HG02973 (cell line): ENCODE results near the gene ATE1.

Experiments used
- ATAC-seq: cut with Tn5 transposase; IDR thresholded peaks from one replicate; pipeline ENCODE4 v1.9.1; 2021; ENCODE audit warnings: moderate library complexity; ENCODE audit not compliant: unreplicated experiment

ATE1 gene

DNA sequence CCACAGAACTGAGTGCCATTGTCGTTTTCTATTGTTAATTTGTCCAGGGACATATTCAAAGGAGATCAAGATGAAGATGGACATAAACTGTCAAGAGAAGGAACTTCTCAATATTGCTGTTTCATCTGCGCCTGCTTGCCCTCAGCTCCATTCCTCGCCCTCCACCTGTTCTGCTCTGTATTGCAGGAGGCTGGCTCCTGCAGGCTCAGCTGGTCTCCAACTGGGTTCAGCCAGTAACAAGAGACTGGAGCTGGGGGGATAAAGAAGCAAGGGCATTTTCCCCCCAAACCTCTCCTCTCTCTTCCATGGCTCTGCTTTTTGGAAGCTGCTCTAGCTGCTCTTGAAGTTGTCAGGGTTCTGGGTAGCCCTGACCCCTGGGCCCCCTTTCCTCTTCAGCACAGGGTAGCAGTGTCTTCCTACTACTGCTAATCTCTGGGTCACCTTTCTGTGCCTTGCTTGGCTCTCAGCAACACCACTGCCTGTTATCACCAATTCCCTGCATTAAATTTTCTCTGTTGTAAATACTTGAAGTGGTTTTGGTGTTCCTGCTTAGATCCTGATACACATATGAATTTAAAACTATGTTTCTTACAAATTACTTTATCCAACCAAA is 180.6 kb downstream of the ATE1 start:
- no peak for ATAC-seq

DNA sequence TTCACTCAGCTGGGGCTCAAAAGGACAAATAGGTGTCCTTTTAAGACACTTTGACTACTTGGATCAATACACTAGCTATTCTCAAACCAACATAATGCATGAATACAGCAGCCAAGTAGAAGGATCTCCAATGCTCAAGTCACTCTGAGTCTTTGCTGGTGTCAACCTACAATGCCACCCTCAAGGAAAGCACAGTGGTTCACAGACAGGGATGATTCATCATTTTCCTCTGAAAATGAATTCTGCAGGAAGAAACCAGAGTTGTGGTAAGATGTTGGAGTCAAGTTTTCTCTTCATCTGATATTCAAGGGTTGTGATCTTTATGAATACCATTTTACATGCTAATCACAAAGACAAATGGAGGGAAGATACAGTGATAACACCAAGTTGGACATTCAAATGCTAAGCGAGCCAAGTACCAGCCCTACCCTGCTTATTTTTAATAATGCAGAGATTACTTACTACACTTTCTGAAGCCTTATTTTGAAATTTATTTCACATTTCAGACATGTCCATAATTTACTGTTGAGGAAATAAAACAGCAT is 186.5 kb downstream of the ATE1 start:
- no peak for ATAC-seq

GRCh38 chr10:121740069-121740468 is 187.8 kb downstream of the ATE1 start:
- no peak for ATAC-seq

DNA sequence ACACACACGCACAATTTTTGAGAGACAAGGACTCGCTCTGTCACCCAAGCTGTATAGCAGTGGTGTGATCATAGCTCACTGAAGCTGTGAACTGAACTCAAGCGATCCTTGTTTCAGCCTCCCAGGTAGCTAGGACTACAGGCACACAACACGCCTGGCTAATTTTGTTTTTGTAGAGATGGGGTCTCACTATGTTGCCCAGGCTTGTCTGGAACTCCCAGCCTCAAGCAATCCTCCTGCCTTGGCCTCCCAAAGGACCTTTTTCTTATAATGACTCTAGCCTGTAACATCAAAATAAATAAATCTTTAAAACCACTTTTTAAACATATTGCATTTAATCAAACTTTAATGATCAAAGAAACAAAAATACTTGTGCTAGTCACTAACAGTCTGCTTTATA is 188.7 kb downstream of the ATE1 start:
- no peak for ATAC-seq

DNA sequence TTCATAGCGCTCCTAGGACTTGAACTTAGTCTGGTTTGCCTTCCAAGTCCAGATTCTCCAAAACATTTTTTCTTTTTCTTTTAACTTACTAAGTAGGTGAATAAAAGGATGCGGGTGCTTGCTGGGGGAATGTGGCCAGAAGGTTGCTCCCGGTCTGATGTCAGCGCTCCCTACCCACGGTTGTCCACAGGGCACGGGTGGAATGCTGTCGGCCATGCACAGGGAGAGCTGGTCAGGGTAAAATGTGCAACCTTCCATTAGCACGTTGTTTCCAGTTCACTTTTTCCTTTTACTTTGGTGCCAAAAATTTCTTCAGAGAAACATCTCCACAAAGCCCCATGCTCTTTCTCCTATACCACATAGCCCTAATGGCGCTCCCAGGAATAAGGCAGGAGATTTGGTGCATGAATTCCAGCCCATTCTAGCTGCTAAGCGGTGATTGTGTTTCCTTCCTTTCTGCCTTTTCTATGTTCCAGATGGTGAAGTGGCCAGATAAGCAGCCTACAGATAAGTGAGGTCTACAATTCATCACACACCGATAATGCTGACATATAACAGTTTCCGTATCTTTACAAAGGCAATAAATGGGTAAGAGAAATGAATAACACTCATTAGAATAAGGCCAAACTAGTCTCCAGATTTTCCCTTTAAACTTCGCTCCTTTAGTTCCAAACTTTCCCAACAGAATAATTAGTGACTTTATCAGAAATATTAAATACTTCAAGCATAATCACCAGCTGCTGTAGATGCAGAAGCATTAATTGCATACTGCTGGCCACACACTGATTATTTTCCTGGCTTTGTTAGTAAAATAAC is 191.3 kb downstream of the ATE1 start:
- no peak for ATAC-seq

- no peak for ATAC-seq
These were observed 192.6 kb downstream of the ATE1 start for GRCh38 chr10:121735263-121735662.

GRCh38 chr10:121734589-121735045 is 193.2 kb downstream of the ATE1 start:
- ATAC-seq, result no peak

- ATAC-seq, result no peak
These were observed 195.0 kb downstream of the ATE1 start for GRCh38 chr10:121732656-121733445.

- no peak for ATAC-seq
These were observed 195.7 kb downstream of the ATE1 start for GRCh38 chr10:121732172-121732571.

DNA sequence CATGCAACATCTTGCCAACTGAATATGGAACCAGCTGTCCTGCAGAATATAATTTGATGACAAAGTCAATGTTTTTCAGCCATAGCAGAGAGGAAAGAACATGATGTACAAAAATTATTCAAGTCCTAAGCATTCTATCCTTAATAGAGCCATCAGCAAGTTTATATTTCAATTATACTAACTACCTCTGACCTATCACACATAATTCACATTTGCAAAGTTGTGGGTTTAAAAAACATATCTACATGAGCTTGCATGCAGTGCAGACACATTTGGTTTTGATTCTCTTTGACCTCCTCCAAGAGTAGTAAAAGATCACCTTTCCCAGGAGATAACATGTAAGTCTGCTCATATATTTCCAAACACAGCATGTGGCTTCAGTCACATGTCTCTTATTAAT is 203.5 kb downstream of the ATE1 start:
- ATAC-seq, result no peak

DNA sequence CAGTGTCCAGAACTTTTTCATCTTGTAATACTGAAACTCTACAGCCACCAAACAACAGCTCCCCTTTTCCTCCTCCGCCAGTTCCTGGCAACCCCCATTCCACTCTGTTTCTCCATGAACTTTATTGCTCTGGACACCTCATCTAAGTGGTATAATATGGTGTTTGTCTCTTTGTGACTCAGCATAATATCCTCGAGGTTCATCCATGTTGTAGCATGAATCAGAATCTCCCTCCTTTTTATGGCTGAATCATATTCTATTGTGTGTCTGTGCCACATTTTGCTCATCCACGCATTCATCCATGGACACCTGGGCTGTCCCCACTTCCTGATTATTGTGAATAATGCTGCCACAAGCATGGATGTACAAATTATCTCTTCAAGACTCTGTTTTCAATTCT is 205.2 kb downstream of the ATE1 start:
- no peak for ATAC-seq

DNA sequence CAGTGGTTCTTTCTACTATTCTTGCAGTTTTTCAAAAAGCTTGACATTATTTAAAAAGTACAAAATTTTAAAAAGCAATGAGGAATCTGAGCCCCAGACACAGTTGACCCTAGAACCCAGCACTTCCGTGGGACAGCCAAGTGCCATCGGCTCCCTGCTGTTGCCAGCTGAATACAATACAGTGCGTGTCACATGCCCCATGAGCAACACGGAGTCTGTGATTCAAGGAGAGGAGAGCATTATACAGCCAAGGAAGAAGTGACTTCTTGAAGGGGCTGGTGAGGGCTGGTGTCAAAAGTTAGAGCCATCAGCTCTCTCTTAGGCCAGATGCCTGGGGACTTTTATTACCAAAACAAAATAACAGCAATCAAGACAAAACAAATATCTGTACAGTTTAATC is 206.6 kb downstream of the ATE1 start:
- no peak for ATAC-seq

GRCh38 chr10:121715969-121716368 is 211.9 kb downstream of the ATE1 start:
- no peak for ATAC-seq

- no peak for ATAC-seq
These were observed 212.8 kb downstream of the ATE1 start for GRCh38 chr10:121715076-121715475.

DNA sequence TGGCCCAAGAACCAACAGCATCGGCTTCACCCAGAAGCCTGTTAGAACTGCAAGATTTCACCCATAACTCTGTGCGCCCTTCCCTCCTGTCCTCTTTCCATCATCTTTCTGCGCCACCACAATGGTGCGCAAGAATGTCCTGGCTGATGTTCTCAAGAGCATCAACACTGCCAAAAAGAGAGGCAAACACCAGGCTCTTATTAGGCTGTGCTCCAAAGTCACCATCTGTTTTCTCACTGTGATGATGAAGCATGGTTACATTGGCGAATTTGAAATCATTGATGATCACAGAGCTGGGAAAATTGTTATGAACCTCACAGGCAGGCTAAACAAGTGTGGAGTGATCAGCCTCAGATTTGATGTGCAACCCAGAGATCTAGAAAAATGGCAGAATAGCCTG is 214.3 kb downstream of the ATE1 start:
- no peak for ATAC-seq

- ATAC-seq, result no peak
These were observed 216.9 kb downstream of the ATE1 start for GRCh38 chr10:121710971-121711370.

- ATAC-seq, result no peak
These were observed 217.6 kb downstream of the ATE1 start for GRCh38 chr10:121710207-121710606.

GRCh38 chr10:121709675-121710073 is 218.2 kb downstream of the ATE1 start:
- no peak for ATAC-seq

GRCh38 chr10:121708728-121709674 is 218.8 kb downstream of the ATE1 start:
- no peak for ATAC-seq
